Neural progenitor cell (in vitro differentiated cells): ENCODE results near the gene AGO3.

Experiments used
- CTCF ChIP-seq: fragments of 200-600 bp; sonication (generic); IDR thresholded peaks from 2 replicates; pipeline ENCODE4 v1.5.1; 2017; ENCODE audit warnings: antibody characterized with exemption, mild to moderate bottlenecking
- EZH2 ChIP-seq: fragments of 200-600 bp; sonication (generic); IDR thresholded peaks from 2 replicates; pipeline ENCODE4 v1.6.1; 2017; ENCODE audit warnings: antibody characterized with exemption, mild to moderate bottlenecking, moderate library complexity

GRCh38 chr1:36093226-36093625 lies 162.3 kb downstream of the AGO3 start:
- TF ChIP-seq CTCF (no peak), EZH2 (no peak)
